Glutamatergic neuron (in vitro differentiated cells): ENCODE measurements around the gene LAT. TPM values are rescaled to one million over a fixed set of nuclear protein-coding genes. Genes with fewer than 3 reads are reported as not detected.

Source experiments
- DNase-seq: peaks from one replicate; pipeline ENCODE4 v3.0.0; 2022
- H3K27ac Mint-ChIP-seq: one replicate; pipeline ENCODE4 v1.8.0; 2020; ENCODE audit warnings: mild to moderate bottlenecking, mixed read lengths, inconsistent platforms; ENCODE audit not compliant: unreplicated experiment
- H3K27me3 Mint-ChIP-seq: one replicate; pipeline ENCODE4 v1.8.0; 2020; ENCODE audit warnings: mild to moderate bottlenecking, moderate library complexity, mixed read lengths, inconsistent platforms; ENCODE audit not compliant: unreplicated experiment
- H3K36me3 Mint-ChIP-seq: one replicate; pipeline ENCODE4 v1.8.0; 2020; ENCODE audit warnings: mild to moderate bottlenecking, mixed read lengths, inconsistent platforms; ENCODE audit not compliant: unreplicated experiment
- H3K4me1 Mint-ChIP-seq: one replicate; pipeline ENCODE4 v1.8.0; 2020; ENCODE audit warnings: mild to moderate bottlenecking, low read depth, mixed read lengths, inconsistent platforms; ENCODE audit not compliant: unreplicated experiment
- H3K4me3 Mint-ChIP-seq: one replicate; pipeline ENCODE4 v1.8.0; 2020; ENCODE audit warnings: mild to moderate bottlenecking, mixed read lengths, inconsistent platforms; ENCODE audit not compliant: unreplicated experiment
- H3K9me3 Mint-ChIP-seq: one replicate; pipeline ENCODE4 v1.8.0; 2020; ENCODE audit warnings: mild to moderate bottlenecking, moderate library complexity, mixed read lengths, inconsistent platforms; ENCODE audit not compliant: unreplicated experiment
- CTCF ChIP-seq: fragments of 200-600 bp; sonication (generic); IDR thresholded peaks from one replicate; pipeline ENCODE4 v1.5.0; 2021; ENCODE audit not compliant: partially characterized antibody, unreplicated experiment
- total RNA-seq: library from RNA; stranded (reverse); fragmentation: NEBNext Ultra II Directional; extraction: Animal tissue kit (Norgen Biotek cat#: 25700); gene quantifications from one replicate; pipeline ENCODE4 v1.2.1, GENCODE V29; 2021; ENCODE audit not compliant: unreplicated experiment

Gene LAT
- total RNA-seq, 1 donor from 2014 or later = 8.3 TPM

DNA sequence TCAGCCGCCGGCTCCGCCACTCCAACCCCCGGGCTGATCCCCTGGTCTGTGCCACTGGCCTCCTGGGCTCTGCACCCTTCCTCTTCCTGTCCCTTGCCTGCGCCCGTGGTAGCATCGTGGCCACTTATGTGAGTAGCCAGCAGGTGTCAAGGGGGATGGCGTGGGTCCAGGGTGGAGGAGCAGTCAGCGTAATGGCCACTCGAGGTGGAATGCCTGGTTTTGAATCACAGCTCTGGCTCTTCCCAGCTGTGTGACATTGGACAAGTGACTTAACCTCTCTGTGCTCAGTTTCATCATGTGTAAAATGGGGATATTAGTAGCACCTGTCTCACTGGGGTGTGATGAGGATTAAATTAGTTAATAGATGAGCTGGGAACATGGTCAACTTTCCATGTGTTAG is 2.4 kb upstream of the LAT start:
- Mint-ChIP-seq H3K36me3 (peaks cover 6% of the 10 kb centered on the region), H3K27me3 (peaks cover 3% of the 10 kb centered on the region), H3K4me1 (no peaks in the 10 kb centered on the region), H3K4me3 (no peak overlapping the region), H3K9me3 (peaks cover 6% of the 10 kb centered on the region), H3K27ac (no peak overlapping the region)
- no peak for TF ChIP-seq CTCF
- no peak for DNase-seq

DNA sequence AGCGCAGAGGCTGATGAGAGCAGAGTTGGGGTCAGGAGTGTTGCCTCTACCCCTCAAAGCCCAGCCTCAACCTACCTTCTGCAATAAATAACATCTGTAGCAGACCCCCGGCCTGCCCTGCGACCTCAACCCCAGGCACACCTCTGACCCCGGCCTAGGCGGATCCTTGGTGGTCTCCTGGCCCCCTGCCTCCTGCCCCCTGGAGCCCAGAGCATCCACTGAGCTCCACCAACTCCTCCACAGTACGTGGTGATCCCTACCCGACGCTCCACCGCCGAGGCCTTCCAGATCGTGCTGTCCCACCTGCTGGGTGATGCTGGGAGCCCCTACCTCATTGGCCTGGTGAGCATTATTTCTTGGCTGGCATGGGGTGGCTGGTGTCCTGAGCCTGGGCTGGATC is 1.9 kb upstream of the LAT start:
- Mint-ChIP-seq H3K27me3 (peaks cover 3% of the 10 kb centered on the region), H3K36me3 (peaks cover 7% of the 10 kb centered on the region), H3K4me1 (no peaks in the 10 kb centered on the region), H3K9me3 (peaks cover 6% of the 10 kb centered on the region), H3K4me3 (no peak overlapping the region), H3K27ac (no peak overlapping the region)
- no peak for TF ChIP-seq CTCF
- DNase-seq = no peak

DNA sequence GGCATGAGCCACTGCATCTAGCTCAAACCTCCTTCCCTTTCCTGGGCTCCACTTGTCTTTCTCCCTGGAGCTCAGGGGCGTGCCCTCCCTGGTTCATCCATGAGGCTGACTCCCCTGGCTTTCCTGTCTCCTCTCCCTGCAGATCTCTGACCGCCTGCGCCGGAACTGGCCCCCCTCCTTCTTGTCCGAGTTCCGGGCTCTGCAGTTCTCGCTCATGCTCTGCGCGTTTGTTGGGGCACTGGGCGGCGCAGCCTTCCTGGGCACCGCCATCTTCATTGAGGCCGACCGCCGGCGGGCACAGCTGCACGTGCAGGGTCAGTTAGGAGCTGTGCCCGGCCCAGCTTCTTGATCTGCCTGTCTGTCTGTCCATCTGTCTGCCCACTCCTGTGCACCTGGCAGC is 1.2 kb upstream of the LAT start:
- Mint-ChIP-seq H3K27ac (no peak overlapping the region), H3K36me3 (peaks cover 7% of the 10 kb centered on the region), H3K9me3 (peaks cover 6% of the 10 kb centered on the region), H3K4me1 (no peaks in the 10 kb centered on the region), H3K27me3 (peaks cover 3% of the 10 kb centered on the region), H3K4me3 (no peak overlapping the region)
- no peak for TF ChIP-seq CTCF
- no peak for DNase-seq

GRCh38 chr16:28984091-28984490 is 761 bp upstream of the LAT start:
- DNase-seq = no peak
- TF ChIP-seq CTCF = no peak
- Mint-ChIP-seq H3K27me3 (peaks cover 3% of the 10 kb centered on the region), H3K36me3 (peaks cover 7% of the 10 kb centered on the region), H3K4me3 (no peak overlapping the region), H3K4me1 (no peaks in the 10 kb centered on the region), H3K9me3 (peaks cover 6% of the 10 kb centered on the region), H3K27ac (no peak overlapping the region)

- Mint-ChIP-seq H3K27me3 (peaks cover 3% of the 10 kb centered on the region), H3K9me3 (peaks cover 6% of the 10 kb centered on the region), H3K4me3 (no peak overlapping the region), H3K36me3 (peaks cover 7% of the 10 kb centered on the region), H3K4me1 (no peaks in the 10 kb centered on the region), H3K27ac (no peak overlapping the region)
- DNase-seq = no peak
- no peak for TF ChIP-seq CTCF
Observed at GRCh38 chr16:28985211-28986041, 574 bp downstream of the LAT start.
